ENCODE data around the gene GAPDHS.

DNA sequence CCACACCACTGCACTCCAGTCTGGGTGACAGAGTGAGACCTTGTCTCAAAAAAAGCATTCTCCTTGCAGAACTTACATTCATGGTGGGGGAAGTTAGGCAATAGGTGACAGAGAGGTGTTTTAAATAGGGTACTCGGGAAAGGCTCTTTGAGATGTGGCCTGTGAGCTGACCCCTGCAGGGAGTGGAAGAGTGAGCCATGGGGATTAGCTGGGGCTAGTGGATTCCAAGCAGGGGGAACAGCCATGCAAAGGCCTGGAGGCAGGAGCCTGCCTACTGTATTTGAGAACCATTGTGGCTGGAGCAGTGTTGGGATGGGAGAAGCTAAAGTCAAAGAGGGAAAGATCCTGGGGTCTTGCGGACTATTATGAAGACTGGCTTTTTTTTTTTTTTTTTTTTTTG lies 15.9 kb upstream of the GAPDHS start:
- TF ChIP-seq, protein P1, sequence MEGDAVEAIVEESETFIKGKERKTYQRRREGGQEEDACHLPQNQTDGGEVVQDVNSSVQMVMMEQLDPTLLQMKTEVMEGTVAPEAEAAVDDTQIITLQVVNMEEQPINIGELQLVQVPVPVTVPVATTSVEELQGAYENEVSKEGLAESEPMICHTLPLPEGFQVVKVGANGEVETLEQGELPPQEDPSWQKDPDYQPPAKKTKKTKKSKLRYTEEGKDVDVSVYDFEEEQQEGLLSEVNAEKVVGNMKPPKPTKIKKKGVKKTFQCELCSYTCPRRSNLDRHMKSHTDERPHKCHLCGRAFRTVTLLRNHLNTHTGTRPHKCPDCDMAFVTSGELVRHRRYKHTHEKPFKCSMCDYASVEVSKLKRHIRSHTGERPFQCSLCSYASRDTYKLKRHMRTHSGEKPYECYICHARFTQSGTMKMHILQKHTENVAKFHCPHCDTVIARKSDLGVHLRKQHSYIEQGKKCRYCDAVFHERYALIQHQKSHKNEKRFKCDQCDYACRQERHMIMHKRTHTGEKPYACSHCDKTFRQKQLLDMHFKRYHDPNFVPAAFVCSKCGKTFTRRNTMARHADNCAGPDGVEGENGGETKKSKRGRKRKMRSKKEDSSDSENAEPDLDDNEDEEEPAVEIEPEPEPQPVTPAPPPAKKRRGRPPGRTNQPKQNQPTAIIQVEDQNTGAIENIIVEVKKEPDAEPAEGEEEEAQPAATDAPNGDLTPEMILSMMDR (IDR thresholded peaks at IDR 0.05), result no peak
- no peak for TF ChIP-seq POLR2A (IDR thresholded peaks at IDR 0.05)

Data from vagina (tissue), 2 donors.